Right lobe of liver (tissue), 4 donors: ENCODE results near the gene RMDN2.

Source experiments
- POLR2A ChIP-seq: fragments of 450-650 bp; IDR thresholded peaks from one replicate; pipeline ENCODE4 v1.6.1; 2017; ENCODE audit warnings: antibody characterized with exemption, mild to moderate bottlenecking
- TF ChIP-seq, protein P1 (sequence below), 4 donors: fragments of 200-600 bp in 3 of 4; fragments of 450-650 bp in 1 of 4; IDR thresholded peaks; one replicate each; pipeline versions ENCODE4 v1.5.1 to v1.8.0; 2016 to 2022; ENCODE audit warnings: antibody characterized with exemption in 4 of 4, mild to moderate bottlenecking in 2 of 4
- donor health status: DM: no; HTN: no; CAD: no.
- donor health status: DM: no; HTN: no; CAD: no.
- donor health status: DM: no; HTN: yes; CAD: no.

GRCh38 chr2:37896319-37896718 lies 28.8 kb upstream of the RMDN2 start:
- TF ChIP-seq, protein P1, sequence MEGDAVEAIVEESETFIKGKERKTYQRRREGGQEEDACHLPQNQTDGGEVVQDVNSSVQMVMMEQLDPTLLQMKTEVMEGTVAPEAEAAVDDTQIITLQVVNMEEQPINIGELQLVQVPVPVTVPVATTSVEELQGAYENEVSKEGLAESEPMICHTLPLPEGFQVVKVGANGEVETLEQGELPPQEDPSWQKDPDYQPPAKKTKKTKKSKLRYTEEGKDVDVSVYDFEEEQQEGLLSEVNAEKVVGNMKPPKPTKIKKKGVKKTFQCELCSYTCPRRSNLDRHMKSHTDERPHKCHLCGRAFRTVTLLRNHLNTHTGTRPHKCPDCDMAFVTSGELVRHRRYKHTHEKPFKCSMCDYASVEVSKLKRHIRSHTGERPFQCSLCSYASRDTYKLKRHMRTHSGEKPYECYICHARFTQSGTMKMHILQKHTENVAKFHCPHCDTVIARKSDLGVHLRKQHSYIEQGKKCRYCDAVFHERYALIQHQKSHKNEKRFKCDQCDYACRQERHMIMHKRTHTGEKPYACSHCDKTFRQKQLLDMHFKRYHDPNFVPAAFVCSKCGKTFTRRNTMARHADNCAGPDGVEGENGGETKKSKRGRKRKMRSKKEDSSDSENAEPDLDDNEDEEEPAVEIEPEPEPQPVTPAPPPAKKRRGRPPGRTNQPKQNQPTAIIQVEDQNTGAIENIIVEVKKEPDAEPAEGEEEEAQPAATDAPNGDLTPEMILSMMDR (IDR thresholded peaks at IDR 0.05) = peak; percentile 40 to 57 (median 43)
- no peak for TF ChIP-seq POLR2A
